22Rv1 (cell line): ENCODE measurements around the gene WASF3.

Source experiments
- H3K27ac ChIP-seq: fragments of 450-650 bp; 2 replicates; pipeline ENCODE4 v1.5.1; 2017
- ZFX ChIP-seq: fragments of 450-650 bp; IDR thresholded peaks from 2 replicates; pipeline ENCODE4 v1.6.1; 2017; ENCODE audit warnings: antibody characterized with exemption, borderline replicate concordance
- TF ChIP-seq, protein P1 (sequence below): fragments of 450-650 bp; IDR thresholded peaks from 2 replicates; pipeline ENCODE4 v1.5.1; 2017; ENCODE audit warnings: mild to moderate bottlenecking

WASF3 gene

DNA sequence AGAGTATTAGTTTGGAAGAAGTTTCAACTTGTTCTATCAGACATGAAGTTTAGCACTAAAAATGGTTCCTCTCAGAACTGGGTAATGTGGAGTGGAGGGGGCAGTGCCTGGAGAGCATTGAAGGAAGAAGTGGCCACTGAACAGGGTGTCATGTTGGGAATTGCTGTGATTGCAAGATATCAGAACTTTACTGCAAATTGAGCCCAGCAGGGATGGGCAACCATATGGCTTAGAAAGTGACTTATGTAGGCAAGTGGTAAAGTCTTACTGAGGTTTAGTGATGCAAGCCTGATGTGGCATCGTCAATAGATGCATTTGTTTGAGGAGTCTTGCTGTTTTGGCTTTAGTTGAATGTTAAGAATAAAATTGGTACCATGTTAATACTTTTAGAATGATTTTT lies 31.7 kb downstream of the WASF3 start:
- no peak for TF ChIP-seq ZFX
- TF ChIP-seq, protein P1, sequence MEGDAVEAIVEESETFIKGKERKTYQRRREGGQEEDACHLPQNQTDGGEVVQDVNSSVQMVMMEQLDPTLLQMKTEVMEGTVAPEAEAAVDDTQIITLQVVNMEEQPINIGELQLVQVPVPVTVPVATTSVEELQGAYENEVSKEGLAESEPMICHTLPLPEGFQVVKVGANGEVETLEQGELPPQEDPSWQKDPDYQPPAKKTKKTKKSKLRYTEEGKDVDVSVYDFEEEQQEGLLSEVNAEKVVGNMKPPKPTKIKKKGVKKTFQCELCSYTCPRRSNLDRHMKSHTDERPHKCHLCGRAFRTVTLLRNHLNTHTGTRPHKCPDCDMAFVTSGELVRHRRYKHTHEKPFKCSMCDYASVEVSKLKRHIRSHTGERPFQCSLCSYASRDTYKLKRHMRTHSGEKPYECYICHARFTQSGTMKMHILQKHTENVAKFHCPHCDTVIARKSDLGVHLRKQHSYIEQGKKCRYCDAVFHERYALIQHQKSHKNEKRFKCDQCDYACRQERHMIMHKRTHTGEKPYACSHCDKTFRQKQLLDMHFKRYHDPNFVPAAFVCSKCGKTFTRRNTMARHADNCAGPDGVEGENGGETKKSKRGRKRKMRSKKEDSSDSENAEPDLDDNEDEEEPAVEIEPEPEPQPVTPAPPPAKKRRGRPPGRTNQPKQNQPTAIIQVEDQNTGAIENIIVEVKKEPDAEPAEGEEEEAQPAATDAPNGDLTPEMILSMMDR, result no peak

DNA sequence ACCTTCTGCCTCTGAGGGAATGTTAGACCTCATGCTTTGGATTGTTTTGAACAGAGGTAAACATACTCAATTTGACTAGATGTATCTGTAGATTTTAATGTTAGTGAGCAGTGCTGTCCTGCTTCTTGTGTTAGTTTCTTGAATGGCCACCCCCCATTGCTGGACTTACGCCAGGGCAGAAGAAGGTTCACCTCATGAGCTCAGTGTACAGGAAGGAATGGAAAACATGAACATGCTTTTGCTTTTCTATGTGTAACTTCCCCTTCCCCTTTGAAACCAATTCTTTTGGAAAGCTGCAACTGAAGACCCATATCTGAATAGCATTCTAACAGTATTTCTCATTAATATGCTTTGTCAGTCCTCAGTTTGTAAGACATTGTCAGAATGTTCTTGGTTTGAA lies 32.3 kb downstream of the WASF3 start:
- TF ChIP-seq, protein P1, result no peak
- no peak for TF ChIP-seq ZFX
- H3K27ac ChIP-seq, result no peak overlapping the region

More for the DNA sequence above, 31.7 kb downstream of the WASF3 start:
- H3K27ac ChIP-seq, result no peak overlapping the region

DNA sequence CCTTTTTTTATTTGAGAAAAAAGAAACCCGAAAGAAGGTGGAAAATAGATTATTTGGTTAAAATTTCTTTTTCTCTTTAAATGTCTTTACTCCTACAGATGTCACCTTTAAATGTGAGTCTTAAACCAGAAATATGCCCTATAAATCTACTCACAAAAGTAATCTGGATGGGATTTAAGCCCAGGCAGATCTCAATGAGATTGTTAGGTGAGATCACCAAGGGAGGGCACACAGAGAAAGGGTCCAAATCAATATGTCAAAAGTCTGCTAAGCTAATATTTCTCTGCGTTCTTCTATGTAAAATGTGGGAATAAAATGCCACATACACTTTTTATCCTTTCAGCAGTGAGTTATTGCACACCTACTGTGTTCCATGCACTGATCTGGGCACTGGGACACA lies 32.9 kb downstream of the WASF3 start:
- no peak overlapping the region for H3K27ac ChIP-seq
- TF ChIP-seq ZFX, result no peak
- TF ChIP-seq, protein P1, result no peak

DNA sequence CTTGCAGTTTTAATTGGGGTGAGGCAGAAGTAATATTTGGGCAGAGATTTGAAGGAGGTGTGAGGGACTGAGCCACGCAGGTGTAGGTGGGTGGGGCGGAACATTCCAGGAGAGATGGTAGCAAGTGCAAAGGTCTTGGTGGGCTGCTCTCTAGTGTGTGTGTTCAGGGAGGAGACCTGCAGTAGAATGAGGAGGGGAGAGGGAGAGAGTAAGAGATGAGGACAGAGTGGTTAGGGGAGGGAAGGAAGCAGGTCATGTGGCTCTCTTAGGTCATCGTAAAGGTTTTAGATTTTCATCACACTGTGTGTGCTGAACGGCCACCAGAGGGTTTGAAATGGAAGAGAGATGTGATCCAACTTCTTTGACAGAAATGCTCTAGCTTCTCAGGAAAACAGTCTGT lies 33.5 kb downstream of the WASF3 start:
- no peak for TF ChIP-seq ZFX
- TF ChIP-seq, protein P1, result no peak
- H3K27ac ChIP-seq, result no peak overlapping the region

DNA sequence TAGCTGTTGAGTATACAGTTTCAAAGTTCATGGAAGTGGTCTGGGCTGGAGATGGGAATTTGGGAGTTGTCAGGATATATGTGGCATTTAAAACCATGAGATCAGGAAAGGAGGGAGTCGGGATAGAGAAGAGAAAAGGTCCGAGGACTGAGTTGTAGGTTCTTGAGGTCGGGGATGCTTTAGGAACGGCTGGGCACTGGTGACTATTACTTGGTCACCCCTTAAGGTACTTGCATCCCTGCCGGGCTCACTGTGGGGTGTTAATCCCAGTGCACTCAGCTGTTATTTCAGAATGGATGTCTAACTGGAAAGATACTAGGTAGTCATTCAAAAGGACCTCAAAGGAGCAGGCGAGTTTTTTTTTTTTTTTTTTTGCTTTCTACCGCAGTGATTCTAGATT lies 34.2 kb downstream of the WASF3 start:
- H3K27ac ChIP-seq, result no peak overlapping the region
- TF ChIP-seq, protein P1, result no peak
- no peak for TF ChIP-seq ZFX

DNA sequence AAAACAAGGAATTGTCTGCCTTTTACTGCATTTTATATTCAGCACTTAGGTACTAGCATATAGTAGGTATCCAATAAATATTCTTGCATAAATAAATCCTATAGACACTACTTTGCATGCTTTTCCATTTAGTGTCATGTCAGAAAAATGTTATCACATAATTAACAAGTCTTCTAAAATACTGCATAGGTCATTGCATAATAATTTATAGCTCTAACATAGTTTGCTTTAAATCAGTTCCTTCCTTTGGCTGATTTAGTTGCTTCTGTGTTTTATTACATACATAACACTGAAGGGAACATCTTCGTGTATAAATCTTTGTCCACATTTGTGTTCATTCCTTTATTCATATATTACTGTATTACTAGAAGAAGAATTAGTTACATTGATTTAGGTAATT lies 36.2 kb downstream of the WASF3 start:
- TF ChIP-seq, protein P1, result no peak
- TF ChIP-seq ZFX, result no peak
- H3K27ac ChIP-seq, result no peak overlapping the region

DNA sequence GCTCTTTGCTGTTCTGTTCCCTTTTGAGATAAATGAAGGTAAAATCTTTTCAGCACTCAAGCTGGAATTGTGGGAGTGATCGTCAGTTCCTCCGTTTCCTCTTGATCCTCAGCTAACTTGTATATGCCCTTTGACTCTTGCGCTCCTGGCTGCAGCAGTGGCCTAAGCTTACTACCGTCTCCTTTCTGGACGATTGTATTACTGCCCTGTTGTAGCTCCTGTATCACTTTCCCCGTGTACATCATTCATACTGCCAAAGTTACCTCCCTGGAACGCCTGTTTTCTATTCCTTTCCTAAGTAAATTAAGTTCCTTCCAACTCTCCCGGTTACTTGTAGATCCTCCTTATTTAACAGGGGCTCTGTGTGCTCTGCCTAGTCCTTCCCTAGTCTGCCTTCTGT lies 36.9 kb downstream of the WASF3 start:
- no peak for TF ChIP-seq ZFX
- TF ChIP-seq, protein P1, result no peak
- H3K27ac ChIP-seq, result no peak overlapping the region
